Stimulated activated CD4-positive, alpha-beta T cell treated with anti-CD3 and anti-CD28 coated beads, Interleukin-2, amount 100 ng/mL, for 24 hours (primary cell): ENCODE data around the gene PDZD11.
"Not testable (repeated sequence)": the region's sequence is repeated elsewhere in the genome, so short reads cannot be mapped to it uniquely, and the experiment has no call there.

Experiments
- DNase-seq, 2 donors: peaks; one replicate each; pipeline ENCODE4 v3.0.0-alpha.2; 2020

Gene PDZD11

GRCh38 chrX:70255452-70255851 is 34.3 kb downstream of the PDZD11 start:
- DNase-seq: no peak

GRCh38 chrX:70254909-70255308 is 34.8 kb downstream of the PDZD11 start:
- DNase-seq: no peak

- no peak for DNase-seq
Observed at GRCh38 chrX:70254063-70254400, 35.7 kb downstream of the PDZD11 start.

- no peak for DNase-seq
Observed at GRCh38 chrX:70253377-70254062, 36.2 kb downstream of the PDZD11 start.

- DNase-seq: no peak
Observed at GRCh38 chrX:70252491-70252890, 37.2 kb downstream of the PDZD11 start.

- no peak for DNase-seq
Observed at GRCh38 chrX:70247252-70247651, 42.5 kb downstream of the PDZD11 start.

- no peak for DNase-seq
Observed at GRCh38 chrX:70244881-70245280, 44.8 kb downstream of the PDZD11 start.

- DNase-seq: not testable (repeated sequence)
Observed at GRCh38 chrX:70243601-70244000, 46.1 kb downstream of the PDZD11 start.

GRCh38 chrX:70241501-70241900 is 48.2 kb downstream of the PDZD11 start:
- no peak for DNase-seq

GRCh38 chrX:70240751-70241150 is 49.0 kb downstream of the PDZD11 start:
- DNase-seq: no peak
